SK-N-MC (cell line): ENCODE data around the gene XPOT.

Source experiments
- EZH2 ChIP-seq: fragments of 200-600 bp; sonication (generic); IDR thresholded peaks from one replicate; pipeline ENCODE4 v1.6.1; 2017; ENCODE audit warnings: antibody characterized with exemption
- POLR2AphosphoS5 ChIP-seq: IDR thresholded peaks from 2 replicates; pipeline ENCODE4 v1.6.1; 2012; ENCODE audit warnings: mild to moderate bottlenecking, low read depth, low read length, borderline replicate concordance

- no peak for TF ChIP-seq POLR2AphosphoS5
- TF ChIP-seq EZH2, result no peak
Measured at GRCh38 chr12:64476844-64477243, 72.7 kb downstream of the XPOT start.
